MM.1S (cell line): ENCODE results near the gene PLCXD3.

ENCODE experiments used
- DNase-seq: peaks from one replicate; pipeline ENCODE4 v3.0.0-alpha.2; 2015
- H2AFZ ChIP-seq: fragments of 300-600 bp; sonication (generic); 2 replicates; pipeline ENCODE4 v1.6.0; 2016; ENCODE audit warnings: antibody characterized with exemption, low read length
- H3F3A ChIP-seq: fragments of 300-600 bp; sonication (generic); 2 replicates; pipeline ENCODE4 v1.6.1; 2016; ENCODE audit warnings: mild to moderate bottlenecking, antibody characterized with exemption, low read length, moderate library complexity, mixed read lengths; ENCODE audit not compliant: insufficient read depth
- H3K27ac ChIP-seq: fragments of 300-600 bp; sonication (generic); 2 replicates; pipeline ENCODE4 v1.5.1; 2016; ENCODE audit warnings: mild to moderate bottlenecking, low read length
- H3K27me3 ChIP-seq: fragments of 300-600 bp; sonication (generic); replicated peaks from 2 replicates; pipeline ENCODE4 v1.6.0; 2016; ENCODE audit warnings: low read length; ENCODE audit not compliant: insufficient read depth
- H3K36me3 ChIP-seq: fragments of 300-600 bp; sonication (generic); replicated peaks from 2 replicates; pipeline ENCODE4 v1.6.1; 2016; ENCODE audit warnings: mild to moderate bottlenecking, low read length, mixed read lengths; ENCODE audit not compliant: insufficient read depth
- H3K4me1 ChIP-seq: fragments of 300-600 bp; sonication (generic); 2 replicates; pipeline ENCODE4 v1.6.1; 2016; ENCODE audit warnings: low read length, mixed read lengths
- H3K4me2 ChIP-seq: fragments of 300-600 bp; sonication (generic); 2 replicates; pipeline ENCODE4 v1.6.0; 2016; ENCODE audit warnings: low read depth, low read length
- H3K4me3 ChIP-seq: fragments of 300-600 bp; sonication (generic); 2 replicates; pipeline ENCODE4 v1.5.1; 2016; ENCODE audit warnings: low read length, mixed read lengths
- H3K79me2 ChIP-seq: fragments of 300-600 bp; sonication (generic); 2 replicates; pipeline ENCODE4 v1.6.1; 2016; ENCODE audit warnings: mixed run types, low read length, mixed read lengths
- H3K9ac ChIP-seq: fragments of 300-600 bp; sonication (generic); 2 replicates; pipeline ENCODE4 v1.6.1; 2016; ENCODE audit warnings: low read length, mixed read lengths
- H3K9me2 ChIP-seq: fragments of 300-600 bp; sonication (generic); replicated peaks from 2 replicates; pipeline ENCODE4 v1.6.1; 2016; ENCODE audit warnings: mild to moderate bottlenecking, low read length, mixed read lengths; ENCODE audit not compliant: insufficient read depth
- H3K9me3 ChIP-seq: fragments of 300-600 bp; sonication (generic); replicated peaks from 2 replicates; pipeline ENCODE4 v1.6.1; 2016; ENCODE audit warnings: mild to moderate bottlenecking, low read length, mixed read lengths; ENCODE audit not compliant: insufficient read depth
- H4K20me1 ChIP-seq: fragments of 300-600 bp; sonication (generic); 2 replicates; pipeline ENCODE4 v1.6.1; 2016; ENCODE audit warnings: mild to moderate bottlenecking, low read length, moderate library complexity, mixed read lengths; ENCODE audit not compliant: insufficient read depth
- CTCF ChIP-seq: fragments of 300-600 bp; sonication (generic); IDR thresholded peaks from 2 replicates; pipeline ENCODE4 v1.5.1; 2016; ENCODE audit warnings: antibody characterized with exemption, low read length, mixed read lengths
- EZH2 ChIP-seq: fragments of 300-600 bp; sonication (generic); optimal IDR thresholded peaks from 2 replicates; pipeline ENCODE3; 2017; ENCODE audit warnings: low read depth, mild to moderate bottlenecking, antibody characterized with exemption, low read length, mixed read lengths
- EZH2phosphoT487 ChIP-seq: fragments of 300-600 bp; sonication (generic); IDR thresholded peaks from 2 replicates; pipeline ENCODE4 v1.6.1; 2018; ENCODE audit warnings: antibody characterized with exemption, low read length

Gene PLCXD3

GRCh38 chr5:41349846-41350245, 160.6 kb downstream of the PLCXD3 start:
- Histone ChIP-seq H4K20me1 (no peaks in the 10 kb centered on the region), H3K9me3 (no peaks in the 10 kb centered on the region), H3K36me3 (no peaks in the 10 kb centered on the region), H3K27me3 (no peaks in the 10 kb centered on the region), H3K4me1 (no peaks in the 10 kb centered on the region), H3F3A (no peaks in the 10 kb centered on the region), H3K27ac (no peak overlapping the region), H3K4me2 (no peak overlapping the region), H3K9me2 (no peaks in the 10 kb centered on the region), H3K79me2 (no peaks in the 10 kb centered on the region), H3K9ac (no peak overlapping the region), H2AFZ (no peak overlapping the region), H3K4me3 (no peak overlapping the region)
- TF ChIP-seq CTCF (no peak), EZH2phosphoT487 (no peak), EZH2 (no peak)
- DNase-seq = no peak

GRCh38 chr5:41347569-41347968, 162.8 kb downstream of the PLCXD3 start:
- Histone ChIP-seq H3K36me3 (no peaks in the 10 kb centered on the region), H3K27me3 (no peaks in the 10 kb centered on the region), H2AFZ (no peak overlapping the region), H3K4me3 (no peak overlapping the region), H3K79me2 (no peaks in the 10 kb centered on the region), H3K4me1 (no peaks in the 10 kb centered on the region), H3K4me2 (no peak overlapping the region), H4K20me1 (no peaks in the 10 kb centered on the region), H3F3A (no peaks in the 10 kb centered on the region), H3K9me2 (no peaks in the 10 kb centered on the region), H3K9me3 (no peaks in the 10 kb centered on the region), H3K27ac (no peak overlapping the region), H3K9ac (no peak overlapping the region)
- TF ChIP-seq CTCF = no peak
- no peak for TF ChIP-seq EZH2phosphoT487
- TF ChIP-seq EZH2 = no peak
- no peak for DNase-seq

- Histone ChIP-seq H3K4me2 (no peak overlapping the region), H3K4me3 (no peak overlapping the region), H3K9ac (no peak overlapping the region)
Observed at GRCh38 chr5:41346609-41347008, 163.8 kb downstream of the PLCXD3 start.

More at GRCh38 chr5:41346609-41347008, 163.8 kb downstream of the PLCXD3 start:
- H2AFZ ChIP-seq = no peak overlapping the region
- no peaks in the 10 kb centered on the region for H3K9me2 ChIP-seq
- no peaks in the 10 kb centered on the region for H3K36me3 ChIP-seq
- no peak for TF ChIP-seq CTCF
- no peak for TF ChIP-seq EZH2
- no peak for TF ChIP-seq EZH2phosphoT487
- no peaks in the 10 kb centered on the region for H3K27me3 ChIP-seq
- no peaks in the 10 kb centered on the region for H4K20me1 ChIP-seq
- H3F3A ChIP-seq = no peaks in the 10 kb centered on the region
- H3K27ac ChIP-seq = no peak overlapping the region
- no peaks in the 10 kb centered on the region for H3K9me3 ChIP-seq
- no peaks in the 10 kb centered on the region for H3K79me2 ChIP-seq
- DNase-seq = no peak
- H3K4me1 ChIP-seq = no peaks in the 10 kb centered on the region
